Right lobe of liver (tissue), 4 donors: ENCODE data around the gene ALOX5.

Source experiments
- POLR2A ChIP-seq: fragments of 450-650 bp; IDR thresholded peaks from one replicate; pipeline ENCODE4 v1.6.1; 2017; ENCODE audit warnings: antibody characterized with exemption, mild to moderate bottlenecking
- TF ChIP-seq, protein P1 (sequence below), 4 donors: fragments of 200-600 bp in 3 of 4; fragments of 450-650 bp in 1 of 4; IDR thresholded peaks; one replicate each; pipeline versions ENCODE4 v1.5.1 to v1.8.0; 2016 to 2022; ENCODE audit warnings: antibody characterized with exemption in 4 of 4, mild to moderate bottlenecking in 2 of 4
- donor health status: DM: no; HTN: no; CAD: no.
- donor health status: DM: no; HTN: no; CAD: no.
- donor health status: DM: no; HTN: yes; CAD: no.

DNA sequence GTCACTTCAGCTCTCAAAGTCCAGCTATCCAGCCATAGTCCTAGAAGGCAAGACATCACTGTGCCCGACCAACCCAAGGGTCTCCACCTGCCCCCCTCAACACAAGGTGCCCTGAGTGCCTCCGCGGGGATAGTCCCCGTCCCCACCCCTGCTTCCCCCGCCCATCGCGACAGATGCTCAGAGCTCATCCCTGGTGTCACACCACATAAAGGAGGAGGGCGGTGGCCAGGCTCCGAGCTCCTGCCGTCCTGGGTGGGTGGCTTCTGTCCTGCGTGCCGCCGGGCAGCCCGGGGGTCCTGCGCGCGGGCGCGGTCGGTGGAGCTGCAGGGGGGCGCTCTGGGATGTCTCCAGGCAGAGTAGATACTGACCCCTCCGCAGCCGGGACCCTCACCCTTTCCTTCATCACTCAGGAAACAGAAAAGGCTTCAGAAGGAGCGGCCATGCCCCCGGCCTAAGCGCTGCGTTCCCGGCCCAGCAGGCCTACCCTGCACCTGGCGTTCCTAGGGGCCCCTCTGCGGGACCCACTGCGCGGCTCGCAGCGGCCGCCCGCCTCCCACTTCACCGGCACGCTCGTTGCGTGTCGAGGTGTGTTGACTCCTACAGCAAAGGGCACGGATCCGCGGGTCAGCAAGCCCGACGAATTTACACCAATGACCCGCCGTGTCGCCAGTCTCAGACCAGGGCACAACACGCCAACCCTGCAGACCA is 53.4 kb downstream of the ALOX5 start:
- TF ChIP-seq, protein P1, sequence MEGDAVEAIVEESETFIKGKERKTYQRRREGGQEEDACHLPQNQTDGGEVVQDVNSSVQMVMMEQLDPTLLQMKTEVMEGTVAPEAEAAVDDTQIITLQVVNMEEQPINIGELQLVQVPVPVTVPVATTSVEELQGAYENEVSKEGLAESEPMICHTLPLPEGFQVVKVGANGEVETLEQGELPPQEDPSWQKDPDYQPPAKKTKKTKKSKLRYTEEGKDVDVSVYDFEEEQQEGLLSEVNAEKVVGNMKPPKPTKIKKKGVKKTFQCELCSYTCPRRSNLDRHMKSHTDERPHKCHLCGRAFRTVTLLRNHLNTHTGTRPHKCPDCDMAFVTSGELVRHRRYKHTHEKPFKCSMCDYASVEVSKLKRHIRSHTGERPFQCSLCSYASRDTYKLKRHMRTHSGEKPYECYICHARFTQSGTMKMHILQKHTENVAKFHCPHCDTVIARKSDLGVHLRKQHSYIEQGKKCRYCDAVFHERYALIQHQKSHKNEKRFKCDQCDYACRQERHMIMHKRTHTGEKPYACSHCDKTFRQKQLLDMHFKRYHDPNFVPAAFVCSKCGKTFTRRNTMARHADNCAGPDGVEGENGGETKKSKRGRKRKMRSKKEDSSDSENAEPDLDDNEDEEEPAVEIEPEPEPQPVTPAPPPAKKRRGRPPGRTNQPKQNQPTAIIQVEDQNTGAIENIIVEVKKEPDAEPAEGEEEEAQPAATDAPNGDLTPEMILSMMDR (IDR thresholded peaks at IDR 0.05), result no peak
- TF ChIP-seq POLR2A, result no peak
